ENCODE data around the gene RRAS2.
"Not testable (repeated sequence)": the region's sequence is repeated elsewhere in the genome, so short reads cannot be mapped to it uniquely, and the experiment has no call there.

RRAS2 gene

DNA sequence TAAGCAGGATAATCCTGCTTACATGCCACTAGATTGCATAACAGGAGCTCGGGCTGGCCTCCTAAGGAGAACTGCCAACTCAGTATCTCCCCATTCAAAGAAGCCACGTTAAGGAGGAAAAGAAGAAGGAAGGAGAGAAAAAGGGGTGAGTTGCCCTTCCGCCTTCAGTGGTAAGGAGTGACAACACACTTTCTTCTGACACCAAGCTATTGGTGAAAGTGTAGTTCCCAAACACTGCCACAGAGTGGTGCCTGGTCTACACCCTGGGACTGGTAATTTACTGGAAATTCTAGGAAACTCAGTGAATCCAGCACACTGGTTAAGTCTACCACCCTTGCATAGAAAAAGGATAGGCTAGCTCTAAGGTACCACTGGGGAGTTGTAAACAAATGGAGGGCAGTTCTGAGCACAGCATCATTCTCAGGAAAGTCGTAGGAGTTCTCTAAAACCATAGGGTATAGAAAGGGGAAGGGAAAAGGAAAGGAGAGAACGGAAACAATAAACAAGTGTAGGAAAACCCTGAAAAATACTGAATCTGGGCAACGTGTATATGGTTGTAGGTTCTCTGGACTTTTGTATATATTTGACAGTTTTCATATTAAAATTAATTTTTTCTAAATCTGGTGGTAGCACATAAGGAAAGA lies 58.2 kb downstream of the RRAS2 start:
- peak; percentile 5 for DNase-seq

GRCh38 chr11:14299921-14300320 lies 59.1 kb downstream of the RRAS2 start:
- DNase-seq: no peak

DNA sequence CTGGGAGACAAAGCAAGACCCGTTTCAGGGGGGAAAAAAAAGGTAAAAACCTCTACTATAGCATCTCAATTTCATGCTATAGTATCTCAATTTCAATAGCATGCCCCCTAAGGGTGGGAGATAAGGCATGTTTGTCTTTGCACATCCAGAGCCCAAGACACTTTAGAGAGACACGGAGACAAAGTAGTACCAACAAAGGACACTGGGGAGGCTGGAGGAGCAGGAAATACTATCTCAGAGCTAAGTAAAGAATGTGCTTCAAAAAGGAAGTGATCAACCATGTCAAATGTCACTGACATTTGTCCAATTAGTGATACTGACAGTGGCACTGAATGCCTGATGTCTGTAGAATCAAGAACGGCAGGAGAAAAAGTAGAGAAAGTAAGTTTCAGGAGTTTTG lies 68.6 kb downstream of the RRAS2 start:
- DNase-seq: no peak

GRCh38 chr11:14288189-14288935 lies 70.6 kb downstream of the RRAS2 start:
- no peak for DNase-seq

DNA sequence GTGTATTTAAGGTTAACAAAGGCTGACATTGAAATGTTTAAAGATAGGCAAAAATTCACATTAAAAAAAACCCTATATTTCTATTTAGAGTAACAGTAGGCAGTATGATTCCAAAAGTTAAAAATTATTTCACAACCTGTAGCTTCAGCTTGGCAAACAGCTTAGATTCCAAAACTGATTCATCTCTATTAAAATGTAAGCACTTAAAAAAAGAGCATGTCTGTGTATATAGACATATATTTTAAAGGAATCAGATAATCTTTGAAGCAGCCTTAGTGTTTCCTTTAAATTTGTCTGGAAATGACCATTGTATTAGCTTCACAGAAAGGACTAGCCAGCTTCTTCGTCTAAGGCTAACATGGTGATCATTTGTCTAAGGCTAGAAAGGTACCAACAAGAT lies 80.1 kb downstream of the RRAS2 start:
- DNase-seq: not testable (repeated sequence)

DNA sequence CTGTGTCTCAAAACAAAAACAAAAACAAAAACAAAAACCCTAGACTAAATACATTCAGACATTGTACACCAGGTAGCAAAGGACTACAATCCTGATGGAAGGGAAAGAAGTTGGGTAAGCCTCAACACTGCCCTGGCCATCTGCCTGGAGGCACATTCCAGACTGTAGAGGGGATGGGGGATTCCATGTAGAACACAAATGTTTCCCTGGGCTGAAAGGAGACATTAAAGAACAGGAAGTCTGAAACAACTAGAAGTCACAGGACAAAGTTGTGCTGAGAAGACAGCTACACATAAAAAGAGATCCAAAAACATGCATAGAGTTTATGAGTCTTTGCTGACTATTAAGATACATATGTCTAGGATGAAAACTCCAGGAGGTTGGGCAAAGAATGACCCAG lies 83.9 kb downstream of the RRAS2 start:
- no peak for DNase-seq

- no peak for DNase-seq
Measured at GRCh38 chr11:14273895-14274294, 85.1 kb downstream of the RRAS2 start.

- DNase-seq: no peak
Measured at GRCh38 chr11:14270690-14271542, 88.1 kb downstream of the RRAS2 start.

GRCh38 chr11:14269692-14270573 lies 89.0 kb downstream of the RRAS2 start:
- no peak for DNase-seq

- DNase-seq: no peak
Measured at GRCh38 chr11:14267861-14268635, 90.9 kb downstream of the RRAS2 start.

- no peak for DNase-seq
Measured at GRCh38 chr11:14266622-14267021, 92.4 kb downstream of the RRAS2 start.

DNA sequence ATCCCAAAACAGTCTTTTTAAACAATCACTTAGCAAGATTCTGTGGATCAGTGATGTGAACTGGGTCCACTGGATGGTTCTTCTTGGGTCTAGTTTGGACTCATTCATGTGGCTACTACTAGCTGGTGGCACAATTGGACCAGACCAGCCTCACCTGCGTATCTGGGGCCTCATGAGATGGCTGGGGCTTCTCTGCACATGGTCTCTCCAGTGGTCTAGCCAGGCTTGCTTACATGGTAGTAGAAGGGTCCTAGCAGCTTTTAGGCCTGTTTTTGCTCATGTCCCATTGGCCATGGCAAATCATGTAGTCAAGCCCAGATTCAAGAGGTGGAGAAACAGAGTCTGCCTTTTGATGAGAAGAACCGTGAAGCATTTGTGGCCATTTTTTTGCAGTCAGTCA lies 94.0 kb downstream of the RRAS2 start:
- DNase-seq: no peak

- no peak for DNase-seq
Measured at GRCh38 chr11:14262271-14262846, 96.6 kb downstream of the RRAS2 start.

GRCh38 chr11:14261066-14261465 lies 97.9 kb downstream of the RRAS2 start:
- no peak for DNase-seq

DNA sequence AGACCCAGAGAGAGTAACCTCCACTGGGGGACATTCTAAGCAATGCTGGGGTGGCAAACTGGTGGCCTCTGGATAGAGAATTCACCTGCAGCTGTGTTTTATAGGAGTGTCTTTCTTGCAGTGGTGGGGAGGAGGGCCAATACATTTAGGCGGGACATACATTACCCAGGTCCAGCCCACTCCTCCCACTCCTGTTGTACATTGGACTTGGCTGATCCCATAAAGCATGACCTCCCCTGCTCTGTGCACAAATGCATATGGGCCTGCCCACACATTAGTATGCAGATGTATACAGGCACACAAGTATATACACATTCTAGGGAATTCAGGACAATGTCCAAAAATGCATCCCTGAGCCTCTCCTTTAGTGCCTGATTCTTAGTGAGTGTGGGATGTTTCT lies 99.1 kb downstream of the RRAS2 start:
- DNase-seq: no peak

- no peak for DNase-seq
Measured at GRCh38 chr11:14259186-14259784, 99.7 kb downstream of the RRAS2 start.

- no peak for DNase-seq
Measured at GRCh38 chr11:14258221-14258935, 100.6 kb downstream of the RRAS2 start.

- no peak for DNase-seq
Measured at GRCh38 chr11:14255238-14255534, 103.8 kb downstream of the RRAS2 start.

- no peak for DNase-seq
Measured at GRCh38 chr11:14254533-14255237, 104.3 kb downstream of the RRAS2 start.

GRCh38 chr11:14253840-14254239 lies 105.1 kb downstream of the RRAS2 start:
- DNase-seq: no peak

Data from NCI-H2029 treated with DMSO at 0.1 percent for 48 hours (cell line).